ENCODE measurements around the gene NEDD9.

The NEDD9 gene

GRCh38 chr6:11168091-11168635 lies 64.3 kb downstream of the NEDD9 start:
- no peak for DNase-seq

DNA sequence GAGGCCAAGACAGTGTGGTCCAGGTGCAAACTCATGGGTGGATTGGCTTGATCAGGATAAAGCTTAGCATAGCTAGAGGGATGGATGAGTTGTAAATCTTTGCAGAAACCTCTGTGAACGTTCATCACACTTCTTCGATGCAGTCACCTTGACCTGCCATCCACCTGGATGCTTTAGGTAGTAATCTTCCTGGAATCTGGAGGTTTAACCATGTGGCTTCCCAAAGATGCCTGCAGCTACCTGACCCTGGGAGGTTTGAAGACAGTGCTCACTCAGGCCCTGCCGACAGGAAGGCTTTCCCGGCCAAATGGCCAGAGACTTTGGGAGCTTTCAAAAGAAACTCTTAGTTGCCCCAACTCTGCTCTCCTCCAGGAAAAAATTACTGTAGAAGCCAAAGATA lies 65.5 kb downstream of the NEDD9 start:
- no peak for DNase-seq

DNA sequence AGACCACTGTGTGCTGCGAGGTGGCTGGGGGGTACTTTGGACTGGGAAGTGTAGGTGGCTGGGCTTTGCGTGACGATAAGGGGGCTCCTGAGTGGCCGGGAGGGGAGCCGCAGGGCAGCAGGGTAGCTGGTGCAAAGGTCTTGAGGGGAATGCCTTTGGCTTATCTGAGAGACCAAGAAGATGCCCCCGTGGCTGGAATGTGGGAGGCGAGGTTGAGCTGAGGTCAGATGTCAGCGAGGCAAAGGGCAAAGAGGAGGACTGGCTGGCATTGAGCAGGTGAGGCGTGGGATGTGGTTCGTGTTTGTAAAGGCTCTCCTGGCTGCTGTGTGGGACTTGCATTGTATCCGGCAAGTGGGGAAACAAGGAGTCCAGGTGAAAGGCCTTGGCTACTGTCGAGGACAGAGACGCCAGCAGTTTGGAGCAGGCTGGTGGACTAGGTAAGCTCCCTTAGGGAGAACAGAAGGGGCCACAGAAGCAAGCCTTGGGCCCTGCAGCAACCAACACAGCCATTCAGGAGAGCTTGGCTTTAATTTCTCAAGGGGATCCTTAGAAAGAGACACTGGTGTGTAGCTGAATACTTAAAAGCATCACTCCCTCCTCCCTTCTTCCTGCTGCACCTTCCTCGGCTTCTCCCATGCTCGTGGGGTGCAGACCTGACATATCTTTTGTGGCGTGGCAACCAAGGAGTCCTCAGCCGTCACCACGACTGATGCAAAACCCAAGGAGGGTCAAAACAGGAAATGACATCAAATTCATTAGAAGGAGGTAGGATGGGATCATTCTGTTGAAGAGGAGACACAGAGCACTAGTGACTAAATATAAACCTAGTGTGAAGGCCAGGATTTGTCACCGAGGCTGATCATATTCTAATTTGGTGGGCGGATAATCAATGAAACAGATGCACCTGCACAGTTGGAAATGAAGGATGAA lies 67.5 kb downstream of the NEDD9 start:
- DNase-seq = no peak

DNA sequence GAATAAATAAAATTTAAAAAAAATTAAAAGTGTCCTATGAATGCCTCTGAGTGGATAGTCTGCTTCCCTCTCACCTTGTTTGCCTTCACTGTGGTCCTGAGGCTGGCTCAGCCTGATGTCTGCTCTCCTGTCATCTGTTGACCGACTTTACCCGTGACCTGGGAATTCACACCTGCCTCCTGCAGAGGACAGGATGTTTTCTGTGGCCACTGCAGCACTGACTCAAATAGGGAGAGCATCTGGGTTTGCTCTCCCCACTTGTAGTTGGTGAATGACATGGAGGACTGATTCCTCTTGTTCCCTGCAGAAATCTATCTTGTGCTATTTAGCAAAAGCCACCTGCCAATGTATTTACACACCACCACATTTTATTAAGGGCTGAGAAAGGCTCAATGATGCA lies 68.5 kb downstream of the NEDD9 start:
- no peak for DNase-seq

DNA sequence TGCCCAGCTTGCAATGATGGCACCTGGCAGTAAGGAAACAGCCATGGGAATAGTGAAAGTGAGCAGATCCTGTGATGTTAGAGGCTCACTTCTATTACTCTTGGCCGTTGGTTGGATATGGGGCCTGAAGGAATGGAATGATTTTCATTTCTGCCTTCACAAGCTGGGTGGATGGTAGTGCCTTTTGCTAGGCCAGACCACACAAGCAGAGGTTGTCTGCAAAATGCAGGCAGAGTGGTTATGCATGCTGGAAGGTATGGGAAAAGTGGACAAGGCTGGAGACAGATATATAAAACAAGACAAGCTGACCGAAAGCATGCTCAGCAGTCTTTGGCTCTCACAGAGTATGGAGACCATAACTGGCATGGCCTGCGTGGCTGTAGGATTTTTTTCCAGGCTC lies 70.2 kb downstream of the NEDD9 start:
- DNase-seq = no peak

GRCh38 chr6:11161031-11161956 lies 71.2 kb downstream of the NEDD9 start:
- DNase-seq = no peak

DNA sequence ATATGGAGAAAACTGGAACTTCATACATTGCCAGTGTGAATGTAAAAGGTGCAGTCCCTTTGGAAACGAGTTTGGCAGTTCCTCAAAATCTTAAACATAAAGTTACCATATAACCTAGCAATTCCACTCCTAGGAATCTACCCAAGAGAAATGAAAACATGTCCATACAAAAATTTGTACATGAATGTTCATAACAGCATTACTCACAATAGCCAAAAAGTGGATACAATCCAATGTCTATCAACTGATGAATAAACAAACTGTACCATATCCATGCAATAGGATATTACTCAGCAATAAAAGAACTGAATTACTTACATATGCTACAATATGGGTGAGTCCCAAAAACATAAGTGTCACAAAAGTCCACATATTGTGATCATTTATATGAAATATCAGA lies 72.3 kb downstream of the NEDD9 start:
- no peak for DNase-seq

GRCh38 chr6:11155589-11155988 lies 76.9 kb downstream of the NEDD9 start:
- no peak for DNase-seq

- DNase-seq = no peak
Observed at GRCh38 chr6:11153447-11153846, 79.0 kb downstream of the NEDD9 start.

- DNase-seq = no peak
Observed at GRCh38 chr6:11152581-11152980, 79.9 kb downstream of the NEDD9 start.

GRCh38 chr6:11151488-11151887 lies 81.0 kb downstream of the NEDD9 start:
- no peak for DNase-seq

- DNase-seq = no peak
Observed at GRCh38 chr6:11149551-11149950, 82.9 kb downstream of the NEDD9 start.

DNA sequence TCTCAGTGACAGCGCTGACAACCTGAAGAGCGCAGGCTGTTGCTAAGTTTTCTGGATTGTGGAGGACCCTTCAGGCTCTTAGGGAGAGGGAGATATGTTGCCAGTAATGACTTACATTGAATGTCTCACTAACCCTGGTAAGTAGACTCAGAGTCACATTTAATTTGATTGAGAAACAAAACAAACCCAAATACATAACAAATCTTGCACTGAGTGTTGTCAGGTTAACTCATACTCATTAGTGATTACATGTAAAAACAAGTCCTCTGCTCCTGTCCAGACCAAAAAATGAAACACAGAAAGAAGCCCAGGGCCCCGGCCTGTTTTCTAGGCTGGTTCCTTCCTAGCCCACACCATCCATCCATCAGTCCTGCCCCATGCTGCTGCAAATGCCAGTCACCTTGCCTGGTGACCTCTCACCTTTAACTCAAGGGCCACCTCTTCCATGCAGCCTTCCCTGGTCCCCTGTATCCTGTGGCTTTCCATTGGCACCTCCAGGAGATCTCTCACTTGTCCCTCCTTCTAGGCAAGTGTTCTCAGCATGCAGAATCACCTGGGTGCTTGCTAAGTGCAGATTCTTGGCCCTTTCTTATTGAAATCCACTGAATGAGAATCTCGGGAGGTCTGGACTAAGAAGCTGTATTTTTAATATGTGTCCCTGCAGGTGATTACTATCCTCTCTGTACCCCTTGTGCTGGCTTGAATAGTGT lies 86.2 kb downstream of the NEDD9 start:
- no peak for DNase-seq

GRCh38 chr6:11144393-11144851 lies 88.0 kb downstream of the NEDD9 start:
- peak; percentile 51 for DNase-seq

GRCh38 chr6:11143394-11144371 lies 88.8 kb downstream of the NEDD9 start:
- DNase-seq = no peak

- DNase-seq = no peak
Observed at GRCh38 chr6:11142296-11143027, 90.0 kb downstream of the NEDD9 start.

- no peak for DNase-seq
Observed at GRCh38 chr6:11141295-11141694, 91.2 kb downstream of the NEDD9 start.

- no peak for DNase-seq
Observed at GRCh38 chr6:11140056-11140455, 92.4 kb downstream of the NEDD9 start.

GRCh38 chr6:11139051-11139960 lies 93.2 kb downstream of the NEDD9 start:
- DNase-seq = no peak

DNA sequence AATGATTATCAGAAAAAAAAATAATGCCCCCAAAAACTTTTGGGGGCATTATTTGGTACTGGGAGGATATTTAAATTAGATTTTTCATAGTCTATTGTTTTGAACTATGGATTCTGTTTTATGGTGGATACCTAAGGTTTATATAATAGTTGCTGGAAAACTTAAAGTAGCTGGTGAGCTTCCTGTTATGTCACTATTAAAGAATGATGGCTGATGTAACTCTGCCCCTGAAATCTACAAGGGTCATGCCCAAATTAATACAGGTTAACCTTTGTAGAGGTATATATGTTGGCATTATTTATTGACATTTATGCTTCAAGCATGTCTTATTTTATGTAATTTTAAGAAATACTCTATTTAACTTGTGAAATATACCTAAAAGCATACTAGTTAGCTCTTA lies 95.7 kb downstream of the NEDD9 start:
- DNase-seq = no peak

All from NCI-H146 (cell line).